SIG-M5 (cell line): ENCODE measurements around the gene C16orf86.

Source experiments
- DNase-seq: peaks from one replicate; lab custom pipeline; 2025; lab: John Stamatoyannopoulos, UW

Gene C16orf86, protein sequence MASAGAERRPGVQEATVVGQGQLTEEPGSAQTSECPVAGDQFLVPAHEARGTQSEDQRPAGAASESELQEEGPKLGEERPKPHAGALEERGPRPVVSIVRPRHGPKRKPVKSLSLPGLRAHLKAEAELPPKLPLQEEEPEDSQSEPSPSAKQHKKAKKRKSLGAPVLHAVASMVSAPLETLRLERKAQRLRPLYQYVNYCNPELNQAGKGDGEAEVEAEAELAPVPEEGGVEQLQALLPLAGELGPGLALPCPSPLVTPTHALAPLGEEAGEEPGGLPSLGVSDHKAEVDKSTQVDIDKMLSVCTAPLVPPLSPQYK

GRCh38 chr16:67666559-67667452 is at the start of gene C16orf86, which contains the start of gene ENKD1:
TSS of gene C16orf86 (plus strand) at chr16:67666814. CDS start at chr16:67666971, 157 bp downstream.
TSS of gene ENKD1 (minus strand) at chr16:67666750. CDS start at chr16:67666442, 308 bp downstream.
- no peak for DNase-seq

DNA sequence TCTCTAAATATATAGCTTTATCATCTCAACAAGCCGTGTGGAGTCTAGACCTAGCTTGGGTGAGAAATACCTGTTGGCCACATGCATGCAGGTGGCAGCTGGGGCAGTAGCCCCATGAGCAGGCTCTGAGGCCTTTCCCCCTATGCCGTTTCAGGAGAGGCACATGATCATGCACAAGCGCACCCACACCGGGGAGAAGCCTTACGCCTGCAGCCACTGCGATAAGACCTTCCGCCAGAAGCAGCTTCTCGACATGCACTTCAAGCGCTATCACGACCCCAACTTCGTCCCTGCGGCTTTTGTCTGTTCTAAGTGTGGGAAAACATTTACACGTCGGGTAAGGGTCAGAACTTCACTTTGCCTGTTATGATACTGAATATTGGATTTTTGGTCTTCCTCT is 38.4 kb upstream of the C16orf86 start:
- no peak for DNase-seq

GRCh38 chr16:67632415-67633172 is 34.0 kb upstream of the C16orf86 start:
- DNase-seq: no peak

GRCh38 chr16:67636713-67637112 is 29.9 kb upstream of the C16orf86 start:
- no peak for DNase-seq

GRCh38 chr16:67637625-67638024 is 29.0 kb upstream of the C16orf86 start:
- DNase-seq: no peak

GRCh38 chr16:67641779-67642708 is 24.6 kb upstream of the C16orf86 start:
- DNase-seq: no peak

GRCh38 chr16:67644038-67644437 is 22.6 kb upstream of the C16orf86 start:
- DNase-seq: no peak

- no peak for DNase-seq
These were observed 21.1 kb upstream of the C16orf86 start for GRCh38 chr16:67645397-67646121.

GRCh38 chr16:67647111-67647651 is 19.4 kb upstream of the C16orf86 start:
- no peak for DNase-seq

DNA sequence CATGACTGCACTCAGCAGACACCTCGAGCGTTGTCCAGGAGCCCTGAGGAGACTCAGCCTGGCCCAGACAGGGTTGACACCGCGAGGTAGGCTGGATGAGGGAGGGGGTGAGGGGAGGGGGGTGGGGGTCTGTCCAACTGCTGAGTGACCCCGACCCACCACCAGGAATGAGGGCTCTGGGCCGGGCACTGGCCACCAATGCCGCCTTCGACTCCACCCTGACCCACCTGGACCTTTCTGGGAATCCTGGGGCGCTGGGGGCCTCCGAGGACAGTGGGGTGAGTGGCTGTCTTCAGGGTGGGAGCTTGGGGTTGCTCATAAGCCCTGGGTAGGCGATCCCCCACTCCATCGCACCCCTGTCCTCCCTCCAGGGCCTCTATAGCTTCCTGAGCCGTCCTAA is 18.9 kb upstream of the C16orf86 start:
- no peak for DNase-seq

GRCh38 chr16:67648088-67648763 is 18.4 kb upstream of the C16orf86 start:
- DNase-seq: no peak

DNA sequence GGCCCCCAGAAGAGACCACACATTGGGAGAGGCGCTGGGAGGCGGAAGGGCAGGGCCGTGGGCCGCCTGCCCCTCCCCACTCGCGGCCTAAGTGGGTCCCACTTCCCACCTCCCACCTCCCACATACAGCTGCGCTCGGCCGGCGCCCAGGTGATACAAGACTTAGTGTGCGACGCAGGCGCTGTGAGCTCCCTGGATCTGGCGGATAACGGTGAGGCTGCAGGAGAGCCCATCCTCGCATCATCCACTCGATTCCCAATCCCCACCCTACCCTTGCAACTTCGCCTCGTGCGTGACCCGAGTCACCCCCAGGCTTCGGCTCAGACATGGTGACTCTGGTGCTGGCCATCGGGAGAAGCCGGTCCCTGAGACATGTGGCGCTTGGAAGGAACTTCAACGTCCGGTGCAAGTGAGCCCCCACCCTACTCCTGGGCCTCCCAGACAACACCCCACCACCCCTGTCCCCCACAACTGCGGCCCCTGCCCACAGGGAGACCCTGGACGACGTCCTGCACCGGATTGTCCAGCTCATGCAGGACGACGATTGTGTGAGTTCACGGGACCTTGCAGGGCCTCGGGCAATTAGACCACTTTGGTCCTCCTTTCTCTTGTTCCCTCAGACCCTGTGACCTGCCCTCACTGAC is 17.7 kb upstream of the C16orf86 start:
- no peak for DNase-seq

- no peak for DNase-seq
These were observed 17.1 kb upstream of the C16orf86 start for GRCh38 chr16:67649494-67649931.

DNA sequence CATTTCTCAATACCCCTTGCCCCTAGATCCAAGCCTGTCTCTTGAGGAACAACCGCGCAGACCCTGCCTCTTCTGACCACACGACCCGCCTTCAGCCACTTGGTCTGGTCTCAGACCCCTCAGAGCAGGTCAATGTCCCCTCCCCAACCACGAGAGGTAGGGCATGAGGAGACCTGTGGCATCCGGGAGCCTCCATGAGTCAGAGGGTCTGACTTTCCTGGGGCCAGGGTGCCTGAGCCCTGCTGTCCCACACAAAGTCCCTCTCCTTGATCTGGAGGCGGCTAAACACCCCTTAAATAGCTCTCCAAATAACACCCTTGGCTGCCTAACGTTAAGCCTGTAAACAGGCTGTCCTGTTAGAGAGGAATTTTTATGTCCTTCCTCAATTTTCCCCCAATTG is 16.6 kb upstream of the C16orf86 start:
- DNase-seq: no peak

GRCh38 chr16:67651039-67651438 is 15.6 kb upstream of the C16orf86 start:
- DNase-seq: no peak

GRCh38 chr16:67651847-67652246 is 14.8 kb upstream of the C16orf86 start:
- DNase-seq: no peak

- no peak for DNase-seq
These were observed 14.0 kb upstream of the C16orf86 start for GRCh38 chr16:67652578-67653127.

DNA sequence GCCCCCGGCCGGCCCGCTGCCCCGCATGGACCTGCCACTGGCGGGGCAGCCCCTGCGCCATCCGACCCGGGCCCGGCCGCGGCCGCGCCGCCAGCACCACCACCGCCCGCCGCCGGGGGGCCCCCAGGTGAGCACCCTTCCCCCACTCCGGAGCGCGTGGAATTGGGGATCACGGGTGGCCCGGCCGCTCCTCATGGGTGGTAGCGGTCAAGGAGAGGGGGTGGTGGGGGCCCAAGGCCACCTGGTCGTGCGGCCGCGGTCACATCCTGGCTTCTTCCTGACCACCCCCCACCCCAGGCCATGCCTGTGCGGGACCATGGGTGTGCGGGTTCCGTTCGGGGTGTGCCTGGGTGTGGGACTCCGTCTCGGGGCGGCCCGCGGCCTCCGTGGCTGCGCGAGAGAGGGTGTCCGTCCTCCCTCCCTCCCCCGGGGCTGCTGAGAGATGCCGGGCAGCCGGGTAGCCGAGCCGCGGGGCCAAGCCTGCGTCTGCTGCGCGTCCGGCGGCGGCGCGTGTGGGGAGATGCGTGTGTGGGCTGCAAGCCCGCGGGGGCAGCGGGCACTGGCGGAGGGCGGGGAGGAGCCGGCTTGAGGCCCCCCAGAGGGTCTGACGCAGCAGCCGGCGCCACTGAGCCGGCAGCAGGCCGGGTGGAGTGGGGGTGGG is 13.4 kb upstream of the C16orf86 start:
- DNase-seq: no peak
